NCI-H526 (cell line): ENCODE data around the gene LSM12.

Experiments
- DNase-seq, 2 experiments: peaks; one replicate each; lab custom pipeline; 2025; lab: John Stamatoyannopoulos, UW

The LSM12 gene

GRCh38 chr17:43987131-43988021, 79.1 kb downstream of the LSM12 start:
- no peak for DNase-seq

GRCh38 chr17:43986225-43986981, 80.1 kb downstream of the LSM12 start:
- DNase-seq = no peak

- DNase-seq = no peak
These were observed 82.0 kb downstream of the LSM12 start for GRCh38 chr17:43984521-43984920.
